Neural progenitor cell (in vitro differentiated cells): Measurements from ENCODE around the gene ATP6V1B1.

Experiments
- CTCF ChIP-seq: fragments of 200-600 bp; sonication (generic); IDR thresholded peaks from 2 replicates; pipeline ENCODE4 v1.5.1; 2017; ENCODE audit warnings: antibody characterized with exemption, mild to moderate bottlenecking
- EZH2 ChIP-seq: fragments of 200-600 bp; sonication (generic); IDR thresholded peaks from 2 replicates; pipeline ENCODE4 v1.6.1; 2017; ENCODE audit warnings: antibody characterized with exemption, mild to moderate bottlenecking, moderate library complexity
- EZH2phosphoT487 ChIP-seq: fragments of 200-600 bp; sonication (generic); IDR thresholded peaks from 2 replicates; pipeline ENCODE4 v1.6.1; 2017; ENCODE audit warnings: antibody characterized with exemption

- no peak for TF ChIP-seq EZH2
- TF ChIP-seq CTCF = no peak
- TF ChIP-seq EZH2phosphoT487 = no peak
Measured at GRCh38 chr2:71003966-71004755, 68.5 kb downstream of the ATP6V1B1 start.
